DOHH2 (cell line): ENCODE results near the gene ABI3BP.

Experiments used
- CTCF ChIP-seq: fragments of 200-600 bp; sonication (generic); IDR thresholded peaks from one replicate; pipeline ENCODE4 v1.5.1; 2014; ENCODE audit warnings: antibody characterized with exemption, mild to moderate bottlenecking, low read depth, low read length; ENCODE audit not compliant: poor library complexity, severe bottlenecking
- EZH2phosphoT487 ChIP-seq: fragments of 200-600 bp; sonication (generic); IDR thresholded peaks from 2 replicates; pipeline ENCODE4 v1.6.1; 2017; ENCODE audit warnings: borderline replicate concordance, mild to moderate bottlenecking, antibody characterized with exemption, low read length, moderate library complexity, mixed read lengths

- TF ChIP-seq CTCF (no peak), EZH2phosphoT487 (no peak)
Observed at GRCh38 chr3:100836661-100837060, 156.6 kb downstream of the ABI3BP start.
